NCI-H2107 treated with DMSO at 0.1 percent for 48 hours (cell line): ENCODE measurements around the gene STAU1.
"Not testable (repeated sequence)": the region's sequence is repeated elsewhere in the genome, so short reads cannot be mapped to it uniquely, and the experiment has no call there.

Experiments
- DNase-seq: peaks from one replicate; lab custom pipeline; 2025; ENCODE audit not compliant: unreplicated experiment; lab: John Stamatoyannopoulos, UW

STAU1 gene

GRCh38 chr20:49187851-49188641 is at the start of gene STAU1:
STAU1 (minus strand) TSS chr20:49188334; CDS start chr20:49166201, 22,133 bp downstream.
- DNase-seq: peak; percentile 78

- no peak for DNase-seq
Measured at GRCh38 chr20:49237531-49237930, 49.4 kb upstream of the STAU1 start.

DNA sequence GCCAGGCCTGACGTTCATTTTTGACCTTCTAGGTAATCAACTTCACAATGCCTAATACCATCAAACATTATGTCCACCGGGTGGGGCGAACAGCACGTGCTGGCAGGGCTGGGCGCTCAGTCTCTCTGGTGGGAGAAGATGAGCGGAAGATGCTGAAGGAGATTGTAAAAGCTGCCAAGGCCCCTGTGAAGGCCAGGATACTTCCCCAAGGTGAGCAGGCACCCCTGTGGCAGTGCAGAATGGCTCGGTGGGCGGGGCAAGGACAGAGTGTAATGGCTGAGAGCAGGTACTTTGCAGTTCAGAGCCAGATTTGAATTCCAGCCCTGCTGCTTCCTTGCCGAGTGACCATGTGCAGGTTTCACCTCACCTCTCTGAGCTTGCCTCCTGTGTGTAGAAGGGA is 48.2 kb upstream of the STAU1 start:
- DNase-seq: no peak

- DNase-seq: no peak
Measured at GRCh38 chr20:49234831-49235230, 46.7 kb upstream of the STAU1 start.

- no peak for DNase-seq
Measured at GRCh38 chr20:49233226-49233625, 45.1 kb upstream of the STAU1 start.

DNA sequence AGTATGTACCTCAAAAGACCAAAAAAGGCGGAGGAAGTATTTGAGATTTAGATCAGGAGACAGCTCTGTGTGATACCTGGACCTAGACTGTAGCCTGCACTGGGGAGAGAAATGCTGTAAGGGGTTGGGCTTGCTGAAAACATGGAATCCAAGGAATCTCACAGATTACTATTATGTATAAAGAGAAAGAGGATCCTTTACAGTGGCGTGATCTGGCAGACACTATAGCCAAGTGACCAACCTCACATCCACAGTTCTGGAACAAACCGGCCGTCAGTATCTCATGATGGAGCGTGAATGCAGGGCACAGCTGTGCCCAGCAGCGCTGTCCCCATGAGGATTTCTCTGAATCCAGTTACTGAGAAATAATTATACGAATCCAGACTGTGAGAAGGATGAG is 43.3 kb upstream of the STAU1 start:
- DNase-seq: no peak

DNA sequence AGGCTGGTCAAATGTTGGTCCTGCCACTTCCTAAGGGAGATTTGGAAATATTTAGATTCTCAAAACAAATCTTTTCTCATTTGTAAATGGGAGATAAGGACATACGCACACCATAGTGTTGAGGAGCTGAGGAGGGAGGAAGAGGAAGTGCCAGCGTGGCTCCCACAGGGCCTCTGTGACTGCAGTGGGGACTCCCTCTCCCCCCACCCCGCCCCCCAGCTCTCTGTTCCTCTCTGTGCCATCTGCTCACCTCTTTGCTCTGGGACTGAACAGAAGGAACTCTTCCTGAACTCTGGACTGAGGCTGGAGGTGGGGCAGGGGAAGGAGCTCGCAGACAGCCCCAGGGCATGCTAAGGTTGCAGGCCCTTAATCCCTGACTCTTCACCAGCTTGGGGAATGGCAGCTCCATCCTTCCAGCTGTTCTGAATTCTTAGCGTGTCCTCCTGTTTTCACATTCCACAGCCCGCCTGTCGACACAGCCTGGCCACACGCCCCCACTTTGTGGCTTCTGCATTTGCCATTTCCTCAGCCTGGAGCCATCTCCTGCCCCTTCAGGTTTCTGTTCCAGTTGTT is 42.5 kb upstream of the STAU1 start:
- DNase-seq: no peak

GRCh38 chr20:49230021-49230420 is 41.9 kb upstream of the STAU1 start:
- DNase-seq: peak; percentile 78

- DNase-seq: peak; percentile 35
Measured at GRCh38 chr20:49229381-49229780, 41.2 kb upstream of the STAU1 start.

DNA sequence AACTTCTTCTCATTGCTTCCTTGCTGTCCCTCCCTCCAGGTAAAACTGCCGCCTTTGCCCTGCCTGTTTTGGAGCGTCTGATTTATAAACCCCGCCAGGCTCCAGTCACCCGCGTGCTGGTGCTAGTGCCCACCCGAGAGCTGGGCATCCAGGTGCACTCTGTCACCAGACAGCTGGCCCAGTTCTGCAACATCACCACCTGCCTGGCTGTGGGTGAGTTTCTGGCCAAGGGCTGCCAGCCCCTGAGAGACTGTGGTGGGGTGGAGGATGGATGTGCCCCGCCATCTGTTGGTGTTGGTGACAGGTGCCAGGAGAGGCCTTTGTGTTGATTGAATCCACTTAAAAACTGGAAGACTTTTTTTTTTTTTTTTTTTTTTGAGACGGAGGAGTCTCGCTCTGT is 40.5 kb upstream of the STAU1 start:
- peak; percentile 89 for DNase-seq

DNA sequence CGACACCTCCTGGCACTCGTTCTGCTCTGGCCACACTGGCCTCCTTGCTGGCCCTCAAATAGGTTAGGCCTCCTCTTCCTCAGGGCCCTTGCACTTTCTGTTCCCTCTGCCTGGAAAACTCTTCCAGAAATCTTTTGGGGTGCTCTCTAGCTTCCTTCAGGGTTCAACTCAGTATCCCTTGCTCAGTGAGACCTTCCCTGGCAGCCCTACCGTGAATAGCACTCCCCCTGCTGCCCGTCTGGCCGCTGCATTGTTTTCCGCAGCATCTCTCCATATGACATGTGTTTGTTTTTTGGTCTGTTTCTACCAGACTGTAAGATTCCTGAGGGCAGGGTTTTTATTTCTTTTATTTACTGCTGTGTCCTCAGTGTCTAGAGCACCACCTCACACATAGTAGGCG is 37.8 kb upstream of the STAU1 start:
- no peak for DNase-seq

- DNase-seq: no peak
Measured at GRCh38 chr20:49219924-49220831, 32.0 kb upstream of the STAU1 start.

GRCh38 chr20:49219091-49219923 is 31.2 kb upstream of the STAU1 start, which contains the start of gene DDX27:
DDX27 (plus strand) TSS chr20:49219416; CDS start chr20:49219449, 33 bp downstream.
- peak; percentile 97 for DNase-seq

DNA sequence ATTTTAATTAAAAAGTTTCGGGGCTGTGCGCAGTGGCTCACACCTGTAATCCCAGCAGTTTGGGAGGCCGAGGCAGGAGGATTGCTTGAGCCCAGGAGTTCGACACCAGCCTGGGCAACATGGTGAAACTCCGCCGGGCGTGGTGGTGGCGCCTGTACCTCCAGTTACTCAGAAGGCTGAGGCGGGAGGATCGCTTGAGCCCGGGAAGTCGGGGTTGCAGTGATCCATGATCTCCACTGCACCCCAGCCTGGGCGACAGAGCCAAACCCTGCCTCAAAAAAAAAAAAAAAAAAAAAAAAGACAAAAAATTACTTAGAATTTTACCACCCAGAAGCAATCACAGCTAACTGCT is 30.6 kb upstream of the STAU1 start:
- DNase-seq: not testable (repeated sequence)

GRCh38 chr20:49216991-49217578 is 29.0 kb upstream of the STAU1 start:
- peak; percentile 87 for DNase-seq

DNA sequence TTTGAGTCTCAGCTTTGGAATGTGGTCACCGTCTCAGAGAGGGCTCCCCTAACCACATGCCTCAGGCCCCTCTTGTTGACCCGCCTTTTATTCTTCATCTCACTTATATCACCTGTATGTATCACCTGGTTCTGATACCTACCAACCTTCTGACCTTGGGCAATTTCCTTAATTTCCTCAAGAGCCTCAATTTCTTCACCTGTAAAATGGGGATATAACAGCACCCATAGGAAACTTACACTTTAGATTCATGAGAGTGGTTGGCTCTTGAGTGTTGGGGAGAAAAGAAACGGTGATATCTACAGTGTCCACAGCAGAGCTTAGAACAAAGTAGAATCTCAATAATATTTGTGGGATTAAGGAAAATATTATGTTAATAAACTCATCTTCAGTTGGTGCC is 27.1 kb upstream of the STAU1 start:
- DNase-seq: no peak

DNA sequence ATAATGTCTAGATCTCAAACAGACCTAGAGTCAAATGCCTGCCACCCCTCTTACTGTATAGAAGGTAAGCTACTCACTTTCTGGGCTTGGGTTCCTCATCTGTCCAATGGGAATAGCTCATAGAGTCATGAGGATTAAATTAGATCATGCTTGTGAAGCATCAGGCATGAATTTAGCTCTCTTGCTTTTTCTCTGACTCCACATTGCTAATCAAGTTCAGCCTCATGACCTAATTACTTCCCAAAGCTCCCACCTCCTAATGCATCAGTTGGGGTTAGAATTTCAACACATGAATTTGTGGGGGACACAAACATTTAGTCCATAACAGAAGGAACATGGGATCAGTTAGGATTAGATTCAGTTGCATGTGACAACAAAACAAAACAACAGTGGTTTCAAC is 26.4 kb upstream of the STAU1 start:
- no peak for DNase-seq

GRCh38 chr20:49210757-49211110 is 22.6 kb upstream of the STAU1 start:
- DNase-seq: no peak

DNA sequence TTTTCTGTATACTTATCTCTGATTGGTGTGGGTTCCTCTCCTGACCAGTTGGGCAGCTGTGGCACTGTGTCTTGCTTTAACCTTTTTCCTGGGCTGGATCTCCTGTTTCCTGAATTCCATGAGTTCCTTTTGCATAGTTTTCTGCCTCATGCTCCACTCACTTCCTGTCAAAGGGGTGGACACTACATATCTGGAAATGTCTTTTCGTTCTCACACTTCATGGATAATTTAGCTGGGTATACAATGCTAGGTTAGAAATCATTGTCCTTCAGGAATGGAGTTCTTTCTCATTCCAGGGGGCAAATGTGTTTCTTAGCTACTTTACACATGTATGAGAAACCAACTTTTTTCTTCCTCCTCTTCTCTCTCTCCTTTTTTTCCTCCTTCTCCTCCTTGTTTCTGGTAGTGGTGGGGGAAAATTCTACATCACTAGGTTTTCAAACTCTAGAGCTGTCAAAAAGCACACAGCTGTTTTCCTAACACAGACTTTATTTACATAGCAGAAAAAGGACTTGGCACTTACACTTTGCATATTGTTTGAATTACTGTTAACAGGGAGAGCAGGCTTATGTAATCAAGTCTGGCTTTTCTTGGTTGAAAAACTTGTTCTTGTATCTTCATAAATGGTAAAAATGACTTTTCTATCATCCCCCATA is 22.1 kb upstream of the STAU1 start:
- DNase-seq: no peak

- no peak for DNase-seq
Measured at GRCh38 chr20:49207076-49207475, 18.9 kb upstream of the STAU1 start.
